Caco-2 (cell line): ENCODE measurements around the gene ERICH2. TPM values are rescaled to one million over a fixed set of nuclear protein-coding genes. Genes with fewer than 3 reads are reported as not detected.

Source experiments
- BruUV-seq: library from RNA; stranded (reverse); fragments of 400-500 nt; replicated peaks from 2 replicates; lab custom pipeline; 2021; lab: Mats Ljungman, UMichigan
- CTCF ChIA-PET: fragments of 300-600 bp; sonication (Branson Sonifier 250); formaldehyde crosslinking; loops from one replicate; lab custom pipeline; 2022; ENCODE audit warnings: antibody characterized with exemption; lab: Charles Lee
- POLR2A ChIA-PET: fragments of 300-600 bp; sonication (Branson Sonifier 250); formaldehyde crosslinking; loops from one replicate; lab custom pipeline; 2022; ENCODE audit warnings: antibody characterized with exemption; lab: Charles Lee
- DNase-seq, 2 experiments: peaks; one replicate each; pipeline versions ENCODE4 v3.0.0 to v3.0.0-alpha.2; 2020 to 2022
- H3K27me3 ChIP-seq: replicated peaks from 2 replicates; pipeline ENCODE4 v1.6.0; 2011; ENCODE audit warnings: low read length; ENCODE audit not compliant: control insufficient read depth, insufficient read depth
- H3K36me3 ChIP-seq: 2 replicates; pipeline ENCODE4 v1.5.1; 2011; ENCODE audit warnings: low read length; ENCODE audit not compliant: control insufficient read depth, insufficient read depth
- H3K4me1 ChIP-seq: fragments of 250-450 bp; sonication (Bioruptor Pico); 2 replicates; pipeline ENCODE4 v1.5.1; 2020; ENCODE audit warnings: mild to moderate bottlenecking
- H3K4me3 ChIP-seq: 2 replicates; pipeline ENCODE4 v1.5.1; 2011; ENCODE audit warnings: low read depth, mild to moderate bottlenecking, control low read depth, low read length
- H3K9me3 ChIP-seq: fragments of 250-450 bp; sonication (Bioruptor Pico); 2 replicates; pipeline ENCODE4 v1.5.1; 2020; ENCODE audit warnings: mild to moderate bottlenecking, moderate library complexity
- H3K27ac Mint-ChIP-seq: one replicate; pipeline ENCODE4 v1.8.0; 2022; ENCODE audit warnings: mixed read lengths; ENCODE audit not compliant: unreplicated experiment
- H3K27me3 Mint-ChIP-seq: one replicate; pipeline ENCODE4 v1.8.0; 2022; ENCODE audit warnings: mixed read lengths; ENCODE audit not compliant: insufficient read depth, unreplicated experiment
- H3K36me3 Mint-ChIP-seq: one replicate; pipeline ENCODE4 v1.8.0; 2022; ENCODE audit warnings: mild to moderate bottlenecking, mixed read lengths; ENCODE audit not compliant: insufficient read depth, unreplicated experiment
- H3K4me1 Mint-ChIP-seq: one replicate; pipeline ENCODE4 v1.8.0; 2022; ENCODE audit warnings: low read depth, mixed read lengths; ENCODE audit not compliant: unreplicated experiment
- H3K4me3 Mint-ChIP-seq: one replicate; pipeline ENCODE4 v1.8.0; 2022; ENCODE audit warnings: mild to moderate bottlenecking, moderate library complexity, mixed read lengths; ENCODE audit not compliant: unreplicated experiment
- H3K9me3 Mint-ChIP-seq: one replicate; pipeline ENCODE4 v1.8.0; 2022; ENCODE audit warnings: mixed read lengths; ENCODE audit not compliant: unreplicated experiment
- CTCF ChIP-seq, 2 experiments: fragments of 200-600 bp in 1 of 2; IDR thresholded peaks; 1 replicate in 1 of 2; 2 replicates in 1 of 2; pipeline versions ENCODE4 v1.5.1 to v1.8.0; 2011 to 2022; ENCODE audit warnings: antibody characterized with exemption in 1 of 2, control low read depth in 1 of 2, inconsistent platforms in 1 of 2, low read depth in 1 of 2, low read length in 1 of 2, mild to moderate bottlenecking in 1 of 2, moderate library complexity in 1 of 2; ENCODE audit not compliant: insufficient read depth in 1 of 2, severe bottlenecking in 1 of 2, unreplicated experiment in 1 of 2
- intact Hi-C: fragments of 100-400 bp; cut with micrococcal nuclease; formaldehyde crosslinking; loops from one replicate; pipeline ENCODE4 v1.10.0; 2022; ENCODE audit not compliant: unreplicated experiment
- total RNA-seq: library from RNA; stranded (reverse); gene quantifications from 2 replicates; pipeline ENCODE4 v1.2.3, GENCODE V29; 2022

Gene ERICH2
- total RNA-seq, 1 experiment from 2014 or later: 3.1 TPM

GRCh38 chr2:170831115-170831514, 60.9 kb downstream of the ERICH2 start:
- no peak overlapping the region for H3K4me3 ChIP-seq
- no peaks in the 10 kb centered on the region for H3K4me1 Mint-ChIP-seq
- H3K36me3 Mint-ChIP-seq: peaks cover 10% of the 10 kb centered on the region
- H3K9me3 ChIP-seq: no peaks in the 10 kb centered on the region
- BruUV-seq: no TSS peak
- intact Hi-C loops: no loop called here
- no peaks in the 10 kb centered on the region for H3K27me3 Mint-ChIP-seq
- ChIA-PET POLR2A (no interaction called here), CTCF (no interaction called here)
- H3K27ac Mint-ChIP-seq: no peak overlapping the region
- H3K9me3 Mint-ChIP-seq: no peaks in the 10 kb centered on the region
- DNase-seq: no peak
- H3K27me3 ChIP-seq: no peaks in the 10 kb centered on the region
- no peak overlapping the region for H3K4me3 Mint-ChIP-seq
- no peak for TF ChIP-seq CTCF (IDR thresholded peaks at IDR 0.05; ENCODE audit: insufficient read depth in 1 of 2, low read depth in 1 of 2, low read length in 1 of 2, severe bottlenecking in 1 of 2, unreplicated experiment in 1 of 2)
- no peaks in the 10 kb centered on the region; the same call in 1 of the 2 replicates for H3K36me3 ChIP-seq
- no peaks in the 10 kb centered on the region for H3K4me1 ChIP-seq

- H3K27me3 Mint-ChIP-seq: no peaks in the 10 kb centered on the region
- no peaks in the 10 kb centered on the region for H3K9me3 Mint-ChIP-seq
- no peak for DNase-seq
- peaks cover 2% of the 10 kb centered on the region for H3K36me3 Mint-ChIP-seq
- H3K27ac Mint-ChIP-seq: no peak overlapping the region
- Histone ChIP-seq H3K36me3 (no peaks in the 10 kb centered on the region), H3K4me3 (no peak overlapping the region), H3K4me1 (no peaks in the 10 kb centered on the region), H3K9me3 (no peaks in the 10 kb centered on the region), H3K27me3 (no peaks in the 10 kb centered on the region)
- POLR2A ChIA-PET: no interaction called here
- BruUV-seq: no TSS peak
- intact Hi-C loops: no loop called here
- no peak for TF ChIP-seq CTCF (IDR thresholded peaks at IDR 0.05; ENCODE audit: insufficient read depth in 1 of 2, low read depth in 1 of 2, low read length in 1 of 2, severe bottlenecking in 1 of 2, unreplicated experiment in 1 of 2)
- CTCF ChIA-PET: no interaction called here
- H3K4me1 Mint-ChIP-seq: no peaks in the 10 kb centered on the region
- no peak overlapping the region for H3K4me3 Mint-ChIP-seq
Measured at GRCh38 chr2:170836027-170836426, 65.8 kb downstream of the ERICH2 start.

GRCh38 chr2:170840717-170841210, 70.6 kb downstream of the ERICH2 start:
- no peak for TF ChIP-seq CTCF (IDR thresholded peaks at IDR 0.05; ENCODE audit: insufficient read depth in 1 of 2, low read depth in 1 of 2, low read length in 1 of 2, severe bottlenecking in 1 of 2, unreplicated experiment in 1 of 2)
- no peak for DNase-seq
- H3K36me3 ChIP-seq: no peaks in the 10 kb centered on the region
- Mint-ChIP-seq H3K4me1 (no peaks in the 10 kb centered on the region), H3K4me3 (no peak overlapping the region), H3K27me3 (no peaks in the 10 kb centered on the region), H3K27ac (no peak overlapping the region), H3K9me3 (no peaks in the 10 kb centered on the region), H3K36me3 (no peaks in the 10 kb centered on the region)
- CTCF ChIA-PET: no interaction called here
- no TSS peak for BruUV-seq
- POLR2A ChIA-PET: no interaction called here
- H3K4me3 ChIP-seq: no peak overlapping the region
- no peaks in the 10 kb centered on the region for H3K27me3 ChIP-seq
- intact Hi-C loops: no loop called here
- H3K4me1 ChIP-seq: no peaks in the 10 kb centered on the region
- H3K9me3 ChIP-seq: no peaks in the 10 kb centered on the region
